Transverse colon (tissue), 4 donors: Measurements from ENCODE around the gene DIO3. TPM values are rescaled to one million over a fixed set of nuclear protein-coding genes. Genes with fewer than 3 reads are reported as not detected.

Source experiments
- DNase-seq: peaks from one replicate; pipeline ENCODE4 v3.0.0-alpha.2; 2019
- H3K27ac ChIP-seq, 4 donors: fragments of 200-600 bp; sonication (generic); 2 replicates each; pipeline ENCODE4 v1.5.1; 2016 to 2018; ENCODE audit warnings: inconsistent platforms in 4 of 4
- H3K27me3 ChIP-seq: fragments of 200-600 bp; sonication (generic); 2 replicates; pipeline ENCODE4 v1.5.1; 2017; ENCODE audit warnings: inconsistent platforms
- H3K36me3 ChIP-seq, 4 donors: fragments of 200-600 bp; sonication (generic); 2 replicates each; pipeline ENCODE4 v1.5.1; 2017 to 2019; ENCODE audit warnings: inconsistent platforms in 4 of 4
- H3K4me1 ChIP-seq, 4 donors: fragments of 200-600 bp; sonication (generic); 2 replicates each; pipeline ENCODE4 v1.5.1; 2017 to 2020; ENCODE audit warnings: inconsistent platforms in 4 of 4
- H3K4me3 ChIP-seq, 4 donors: fragments of 200-600 bp; sonication (generic); 1 replicate in 1 of 4; 2 replicates in 3 of 4; pipeline versions ENCODE4 v1.5.1 to v1.6.1; 2017 to 2019; ENCODE audit warnings: inconsistent platforms in 4 of 4
- H3K9me3 ChIP-seq, 2 donors: fragments of 200-600 bp; sonication (generic); 2 replicates each; pipeline ENCODE4 v1.5.1; 2017 to 2019; ENCODE audit warnings: inconsistent platforms in 2 of 2
- EP300 ChIP-seq: sonication (generic); formaldehyde crosslinking; IDR thresholded peaks from one replicate; pipeline ENCODE4 v1.6.1; 2017; ENCODE audit warnings: antibody characterized with exemption, low read depth
- POLR2A ChIP-seq: fragments of 450-650 bp; IDR thresholded peaks from one replicate; pipeline ENCODE4 v1.6.1; 2016; ENCODE audit warnings: antibody characterized with exemption, mild to moderate bottlenecking, moderate library complexity
- POLR2AphosphoS5 ChIP-seq, 3 donors: sonication (generic); formaldehyde crosslinking; IDR thresholded peaks; one replicate each; pipeline ENCODE4 v1.6.1; 2016; ENCODE audit warnings: antibody characterized with exemption in 3 of 3
- WGBS, 2 donors: methylation state at CpG; one replicate each; pipeline ENCODE4 v1.1.5; 2018; ENCODE audit warnings: low coverage in 1 of 2; 5-methylcytosine and 5-hydroxymethylcytosine counted together
- in situ Hi-C, 4 donors: fragments of 200-750 bp; cut with MboI; loops; one replicate each; pipeline versions ENCODE4 v1.15.0 to v1.15.1; 2017; ENCODE audit warnings: low sequenced_read_pairs in 3 of 4, low pct_ligation_motif_present in 1 of 4, low pct_unique_long_range_greater_than_20kb in 1 of 4
- intact Hi-C: fragments of 100-400 bp; cut with DNase I; formaldehyde crosslinking; loops from one replicate; pipeline ENCODE4 v1.15.1; 2023; ENCODE audit warnings: low total_unique reads
- total RNA-seq, 4 donors: library from RNA; depleted of rRNA; stranded (reverse); fragments of >200 nt; gene quantifications; one replicate each; pipeline ENCODE4 v1.1.0, GENCODE V29; 2016
- TF ChIP-seq, protein P1 (sequence below), 5 experiments: fragments of 200-600 bp in 3 of 5; fragments of 450-650 bp in 2 of 5; sonication (generic) in 3 of 5; IDR thresholded peaks; 1 replicate in 2 of 5; 2 replicates in 3 of 5; pipeline ENCODE4 v1.5.1; 2016 to 2017; ENCODE audit warnings: antibody characterized with exemption in 5 of 5, inconsistent platforms in 3 of 5, mild to moderate bottlenecking in 2 of 5, moderate library complexity in 1 of 5

Gene DIO3
- total RNA-seq, 4 donors from 2014 or later, result 1.2 to 2.9 (median 1.4) TPM; not detected in 1

DNA sequence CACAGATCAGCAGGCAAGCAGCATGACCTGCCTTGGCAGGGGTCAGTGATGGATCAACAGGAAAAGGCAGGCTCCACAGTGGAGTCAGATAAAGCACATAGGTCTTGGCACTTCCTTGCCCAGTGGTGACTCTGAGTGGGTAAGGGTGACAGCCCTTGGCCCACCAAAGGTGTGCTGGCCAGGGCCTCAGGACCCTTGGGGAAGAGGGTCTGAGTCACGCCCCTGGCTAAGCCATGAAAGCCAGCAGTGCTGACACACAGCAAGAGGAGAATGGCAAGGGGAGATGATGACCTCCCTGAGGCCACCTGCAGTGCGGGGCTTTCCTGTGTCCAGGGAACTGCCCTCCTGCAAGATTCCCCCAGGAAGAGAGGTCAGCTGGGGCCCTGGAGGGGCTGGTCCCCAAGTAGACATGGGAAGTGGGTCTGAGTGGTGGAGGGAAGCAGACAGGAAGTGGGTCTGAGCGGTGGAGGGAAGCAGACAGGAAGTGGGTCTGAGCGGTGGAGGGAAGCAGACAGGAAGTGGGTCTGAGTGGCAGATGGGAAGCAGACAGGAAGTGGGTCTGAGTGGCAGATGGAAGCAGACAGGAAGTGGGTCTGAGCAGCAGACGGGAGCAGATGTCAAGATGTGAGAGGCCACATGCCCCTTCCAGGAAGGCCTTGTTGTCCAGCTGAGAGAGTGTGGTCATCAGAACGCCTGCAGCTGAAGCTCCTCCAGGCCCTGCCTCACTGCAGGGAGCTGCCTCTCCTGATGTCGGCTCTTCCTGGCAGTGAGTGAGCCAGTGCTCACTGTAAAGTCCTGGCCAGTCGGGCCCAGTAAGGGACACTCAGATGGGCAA lies 34.8 kb downstream of the DIO3 start:
- peak; percentile 14 for DNase-seq
- WGBS, 2 donors, result 37 to 62% methylated on average over 3 to 8 of the region's 8 CpGs
- Histone ChIP-seq H3K27me3 (no peaks in the 10 kb centered on the region), H3K27ac (no peak overlapping the region), H3K4me1 (peaks cover 0 to 5% (median 0%) of the 10 kb centered on the region in 4 donors), H3K36me3 (no peaks in the 10 kb centered on the region), H3K4me3 (no peak overlapping the region), H3K9me3 (no peaks in the 10 kb centered on the region)
- in situ Hi-C loops (no loop called here), intact Hi-C loops (no loop called here)
- no peak for TF ChIP-seq POLR2AphosphoS5 (IDR thresholded peaks at IDR 0.05)
- TF ChIP-seq EP300, result no peak
- TF ChIP-seq, protein P1, sequence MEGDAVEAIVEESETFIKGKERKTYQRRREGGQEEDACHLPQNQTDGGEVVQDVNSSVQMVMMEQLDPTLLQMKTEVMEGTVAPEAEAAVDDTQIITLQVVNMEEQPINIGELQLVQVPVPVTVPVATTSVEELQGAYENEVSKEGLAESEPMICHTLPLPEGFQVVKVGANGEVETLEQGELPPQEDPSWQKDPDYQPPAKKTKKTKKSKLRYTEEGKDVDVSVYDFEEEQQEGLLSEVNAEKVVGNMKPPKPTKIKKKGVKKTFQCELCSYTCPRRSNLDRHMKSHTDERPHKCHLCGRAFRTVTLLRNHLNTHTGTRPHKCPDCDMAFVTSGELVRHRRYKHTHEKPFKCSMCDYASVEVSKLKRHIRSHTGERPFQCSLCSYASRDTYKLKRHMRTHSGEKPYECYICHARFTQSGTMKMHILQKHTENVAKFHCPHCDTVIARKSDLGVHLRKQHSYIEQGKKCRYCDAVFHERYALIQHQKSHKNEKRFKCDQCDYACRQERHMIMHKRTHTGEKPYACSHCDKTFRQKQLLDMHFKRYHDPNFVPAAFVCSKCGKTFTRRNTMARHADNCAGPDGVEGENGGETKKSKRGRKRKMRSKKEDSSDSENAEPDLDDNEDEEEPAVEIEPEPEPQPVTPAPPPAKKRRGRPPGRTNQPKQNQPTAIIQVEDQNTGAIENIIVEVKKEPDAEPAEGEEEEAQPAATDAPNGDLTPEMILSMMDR (IDR thresholded peaks at IDR 0.05), result no peak
- no peak for TF ChIP-seq POLR2A

DNA sequence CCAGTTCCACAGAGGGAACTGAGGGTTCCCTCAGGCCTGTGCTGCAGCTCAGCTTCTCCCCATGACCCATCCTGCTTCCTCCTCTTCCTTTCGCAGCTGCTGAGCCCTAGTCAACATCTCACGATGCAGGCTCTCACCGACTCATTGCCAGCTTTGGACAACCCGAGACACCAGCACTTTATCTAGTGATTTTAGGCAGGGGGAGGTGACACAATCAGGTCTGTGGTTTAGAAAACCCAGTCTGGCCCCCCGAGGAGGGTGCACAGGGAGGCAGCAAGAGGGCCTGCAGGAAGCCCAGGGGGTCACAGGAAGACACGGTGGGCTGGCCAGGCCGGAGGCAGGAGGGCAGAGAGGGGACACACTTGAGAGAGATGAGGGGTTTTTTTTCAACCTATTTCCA lies 35.4 kb downstream of the DIO3 start:
- Histone ChIP-seq H3K36me3 (no peaks in the 10 kb centered on the region), H3K4me1 (peaks cover 0 to 5% (median 0%) of the 10 kb centered on the region in 4 donors), H3K27me3 (no peaks in the 10 kb centered on the region), H3K4me3 (no peak overlapping the region), H3K9me3 (no peaks in the 10 kb centered on the region), H3K27ac (no peak overlapping the region)
- intact Hi-C loops (no loop called here), in situ Hi-C loops (no loop called here)
- TF ChIP-seq POLR2A (no peak), POLR2AphosphoS5 (IDR thresholded peaks at IDR 0.05) (no peak), EP300 (no peak)
- TF ChIP-seq, protein P1 (IDR thresholded peaks at IDR 0.05), result no peak
- no peak for DNase-seq
- 77% methylated on average over 7 of the region's 7 CpGs; no CpG with 5 or more reads in 1 of the 2 donors for WGBS, 2 donors

DNA sequence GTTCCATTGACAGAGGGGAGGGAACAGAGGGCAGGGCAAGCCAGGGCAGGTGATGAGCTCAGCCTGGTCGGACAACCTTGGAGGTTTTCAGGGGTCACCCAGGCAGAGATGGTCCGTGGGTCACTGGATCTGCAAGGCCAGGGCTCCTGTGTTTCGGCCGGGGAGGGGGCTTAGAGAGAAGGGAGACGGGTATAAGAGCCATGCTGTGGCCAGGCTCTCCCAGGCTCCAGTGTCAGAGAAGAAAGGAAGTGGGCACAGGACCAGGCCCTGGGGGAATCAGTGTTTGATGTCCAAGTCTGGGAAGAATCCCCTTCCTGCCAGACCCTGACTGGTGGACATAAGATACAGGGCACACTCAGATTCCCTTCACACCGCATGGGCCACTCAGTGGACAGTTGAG lies 36.9 kb downstream of the DIO3 start:
- H3K4me3 ChIP-seq, result no peak overlapping the region
- H3K9me3 ChIP-seq, result no peaks in the 10 kb centered on the region
- peaks cover 0 to 5% (median 0%) of the 10 kb centered on the region in 4 donors for H3K4me1 ChIP-seq
- no peaks in the 10 kb centered on the region for H3K36me3 ChIP-seq
- 84% methylated on average over 6 of the region's 6 CpGs; no CpG with 5 or more reads in 1 of the 2 donors for WGBS, 2 donors
- peak; percentile 1 for DNase-seq
- TF ChIP-seq, protein P1 (IDR thresholded peaks at IDR 0.05), result no peak
- TF ChIP-seq POLR2AphosphoS5 (IDR thresholded peaks at IDR 0.05), result no peak
- no peak for TF ChIP-seq EP300
- TF ChIP-seq POLR2A, result no peak
- intact Hi-C loops, result no loop called here
- H3K27ac ChIP-seq, result no peak overlapping the region
- no peaks in the 10 kb centered on the region for H3K27me3 ChIP-seq
- in situ Hi-C loops, result no loop called here

DNA sequence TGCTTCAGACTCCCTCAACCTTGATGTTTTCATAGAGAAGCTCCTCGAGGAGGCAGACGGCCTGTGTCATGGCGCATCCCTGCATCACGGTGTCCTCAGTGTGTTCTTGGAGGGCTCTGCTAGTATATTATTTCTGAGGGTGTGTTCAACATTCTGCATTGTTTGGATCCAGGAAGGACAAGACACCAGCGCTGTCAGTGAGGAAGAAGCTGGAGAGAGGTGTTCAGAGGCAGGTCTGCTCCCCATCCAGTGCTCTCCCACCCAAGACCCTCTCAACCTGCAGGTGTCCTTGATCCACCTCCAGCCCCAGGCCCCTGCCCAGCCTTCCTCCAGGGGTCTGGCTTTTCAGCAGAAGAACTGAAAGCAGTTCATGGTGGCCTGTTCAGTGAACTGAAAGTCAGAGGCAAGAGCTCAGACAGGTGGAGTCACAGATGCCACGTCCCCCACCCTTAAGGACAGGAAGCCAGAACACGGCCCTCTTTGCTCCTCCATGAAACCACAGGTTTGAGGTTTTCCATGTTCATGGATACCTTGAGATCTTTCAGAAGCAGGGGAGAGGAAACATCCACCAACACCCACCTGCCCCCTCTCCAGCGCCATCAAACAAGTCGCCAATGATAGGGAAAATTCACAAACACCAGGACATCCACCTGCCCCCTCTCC lies 37.4 kb downstream of the DIO3 start:
- Histone ChIP-seq H3K36me3 (no peaks in the 10 kb centered on the region), H3K27ac (no peak overlapping the region), H3K27me3 (no peaks in the 10 kb centered on the region), H3K4me1 (peaks cover 0 to 5% (median 0%) of the 10 kb centered on the region in 4 donors), H3K9me3 (no peaks in the 10 kb centered on the region), H3K4me3 (no peak overlapping the region)
- DNase-seq, result no peak
- intact Hi-C loops (no loop called here), in situ Hi-C loops (no loop called here)
- 77% methylated on average over 9 of the region's 9 CpGs; no CpG with 5 or more reads in 1 of the 2 donors for WGBS, 2 donors
- no peak for TF ChIP-seq EP300
- no peak for TF ChIP-seq POLR2AphosphoS5 (IDR thresholded peaks at IDR 0.05)
- TF ChIP-seq, protein P1 (IDR thresholded peaks at IDR 0.05), result no peak
- TF ChIP-seq POLR2A, result no peak
